NB4 (cell line): ENCODE results near the gene PRAF2.

Experiments
- CTCF ChIP-seq: IDR thresholded peaks from one replicate; pipeline ENCODE4 v1.5.1; 2012; ENCODE audit warnings: low read depth, low read length
- MAX ChIP-seq: IDR thresholded peaks from 2 replicates; pipeline ENCODE4 v1.6.1; 2011; ENCODE audit warnings: low read depth, low read length
- MYC ChIP-seq: IDR thresholded peaks from 2 replicates; pipeline ENCODE4 v1.6.1; 2011; ENCODE audit warnings: low read depth, low read length
- POLR2A ChIP-seq: IDR thresholded peaks from 2 replicates; pipeline ENCODE4 v1.6.1; 2011; ENCODE audit warnings: mild to moderate bottlenecking; ENCODE audit not compliant: insufficient read length; ENCODE audit errors: extremely low read depth

- TF ChIP-seq CTCF = no peak
- no peak for TF ChIP-seq POLR2A
- TF ChIP-seq MAX = no peak
- no peak for TF ChIP-seq MYC
Measured at GRCh38 chrX:49054073-49054762, 19.6 kb downstream of the PRAF2 start.
